Ramos (cell line): ENCODE measurements around the gene SLC35D2.
"Not testable (repeated sequence)": the region's sequence is repeated elsewhere in the genome, so short reads cannot be mapped to it uniquely, and the experiment has no call there.

Experiments
- in situ Hi-C: fragments of 300-500 bp; cut with MboI; formaldehyde crosslinking; loops from one replicate; pipeline ENCODE4 v1.14.3; 2022; ENCODE audit warnings: low sequenced_read_pairs; ENCODE audit not compliant: unreplicated experiment

SLC35D2 gene

GRCh38 chr9:96400132-96400910 is 16.8 kb upstream of the SLC35D2 start:
- in situ Hi-C loops, result no loop called here

- in situ Hi-C loops, result no loop called here
Measured at GRCh38 chr9:96399325-96399633, 15.8 kb upstream of the SLC35D2 start.

GRCh38 chr9:96398582-96399324 is 15.2 kb upstream of the SLC35D2 start:
- in situ Hi-C loops, result no loop called here

- in situ Hi-C loops, result no loop called here
Measured at GRCh38 chr9:96395964-96396363, 12.5 kb upstream of the SLC35D2 start.

GRCh38 chr9:96394832-96395496 is 11.5 kb upstream of the SLC35D2 start:
- in situ Hi-C loops, result no loop called here

- in situ Hi-C loops, result no loop called here
Measured at GRCh38 chr9:96392263-96392662, 8.8 kb upstream of the SLC35D2 start.

GRCh38 chr9:96391021-96391765 is 7.7 kb upstream of the SLC35D2 start:
- in situ Hi-C loops, result no loop called here

GRCh38 chr9:96388144-96388543 is 4.6 kb upstream of the SLC35D2 start:
- in situ Hi-C loops, result no loop called here

GRCh38 chr9:96386157-96386556 is 2.6 kb upstream of the SLC35D2 start:
- in situ Hi-C loops, result no loop called here

GRCh38 chr9:96382839-96383164 is 709 bp downstream of the SLC35D2 start:
- in situ Hi-C loops, result no loop called here

GRCh38 chr9:96382175-96382574 is 1.3 kb downstream of the SLC35D2 start:
- in situ Hi-C loops, result no loop called here

GRCh38 chr9:96381696-96382095 is 1.8 kb downstream of the SLC35D2 start:
- in situ Hi-C loops, result no loop called here

- in situ Hi-C loops, result no loop called here
Measured at GRCh38 chr9:96381125-96381524, 2.4 kb downstream of the SLC35D2 start.

GRCh38 chr9:96379461-96379860 is 4.0 kb downstream of the SLC35D2 start:
- in situ Hi-C loops, result no loop called here

GRCh38 chr9:96378187-96378586 is 5.3 kb downstream of the SLC35D2 start:
- in situ Hi-C loops, result no loop called here

- in situ Hi-C loops, result no loop called here
Measured at GRCh38 chr9:96376891-96377874, 6.3 kb downstream of the SLC35D2 start.

GRCh38 chr9:96375507-96375906 is 8.0 kb downstream of the SLC35D2 start:
- in situ Hi-C loops, result not testable (repeated sequence)

GRCh38 chr9:96367943-96368342 is 15.6 kb downstream of the SLC35D2 start:
- in situ Hi-C loops, result no loop called here

GRCh38 chr9:96363175-96363967 is 20.1 kb downstream of the SLC35D2 start:
- in situ Hi-C loops, result no loop called here
